Testis (tissue), 2 donors: ENCODE results near the gene RDM1.

Experiments used
- CTCF ChIP-seq, 3 experiments: fragments of 450-650 bp in 2 of 3; fragments of 200-600 bp in 1 of 3; sonication (generic) in 1 of 3; IDR thresholded peaks; one replicate each; pipeline ENCODE4 v1.5.1; 2016 to 2019; ENCODE audit warnings: antibody characterized with exemption in 3 of 3, mild to moderate bottlenecking in 2 of 3, moderate library complexity in 1 of 3
- POLR2A ChIP-seq: fragments of 450-650 bp; IDR thresholded peaks from one replicate; pipeline ENCODE4 v1.6.1; 2017; ENCODE audit warnings: antibody characterized with exemption, mild to moderate bottlenecking, moderate library complexity

DNA sequence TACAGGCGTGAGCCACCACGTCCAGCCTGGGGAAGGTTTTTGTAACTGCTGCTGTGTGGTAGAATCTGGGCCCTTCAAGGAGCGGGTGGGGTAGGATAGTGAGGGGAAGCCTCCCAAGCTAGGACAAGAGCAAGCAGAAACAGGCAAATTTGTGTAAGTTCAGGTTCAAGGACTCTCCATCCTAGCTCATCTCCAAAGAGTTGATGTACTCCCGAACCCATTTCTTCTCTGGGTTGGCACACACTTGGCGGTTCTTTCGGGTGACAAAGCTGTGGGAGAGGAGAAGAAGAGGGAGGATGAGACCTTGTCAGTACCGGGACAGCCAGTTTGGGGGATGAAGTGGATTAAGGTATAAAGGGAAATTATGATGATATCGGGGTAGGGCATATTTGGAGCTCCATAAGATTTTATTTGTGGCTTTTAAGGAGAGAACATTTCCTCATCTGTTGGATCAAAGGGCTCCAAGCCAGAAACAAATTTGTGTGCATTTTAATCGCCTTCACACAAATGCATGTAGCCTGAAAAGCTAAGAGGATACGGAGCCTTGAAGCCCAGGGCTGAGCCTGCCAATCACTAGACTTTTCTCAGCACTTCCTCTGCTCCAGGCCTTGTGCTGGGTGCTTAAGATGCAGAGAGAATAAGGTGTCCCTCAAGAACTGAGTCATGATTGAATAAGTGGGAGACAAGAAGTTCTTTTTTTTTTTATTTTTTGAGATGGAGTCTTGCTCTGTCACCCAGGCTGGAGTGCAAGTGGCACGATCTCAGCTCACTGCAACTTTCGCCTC, 58.2 kb downstream of the RDM1 start:
- TF ChIP-seq POLR2A (no peak), CTCF (IDR thresholded peaks at IDR 0.05) (no peak)
